ENCODE measurements around the gene ERGIC3.
A peak's percentile ranks its signal among the peaks of the same experiment; 100 is the strongest.

Gene ERGIC3

GRCh38 chr20:35503841-35504561, 37.9 kb upstream of the ERGIC3 start:
- no peaks in the 10 kb centered on the region for H3K9me3 ChIP-seq (replicated peaks in 1 of 2; ENCODE audit: control insufficient read depth in 2 of 2, insufficient read depth in 1 of 2, low read depth in 1 of 2, low read length in 2 of 2)
- no peaks in the 10 kb centered on the region for H3K79me1 ChIP-seq (ENCODE audit: low read depth, low read length)
- no peak overlapping the region for H4K8ac ChIP-seq (ENCODE audit: low read depth, low read length)
- no peak overlapping the region for H3K9ac ChIP-seq (ENCODE audit: low read depth, low read length, poor library complexity)
- DNase-seq (ENCODE audit: low spot score): no peak
- WGBS, 2 donors (ENCODE audit: extremely low coverage in 2 of 2, insufficient read length in 2 of 2, insufficient replicate concordance in 1 of 2): no CpG with 5 or more reads among the region's 16 CpGs
- no peak overlapping the region for H3K14ac ChIP-seq (ENCODE audit: low read length)
- peaks cover 55 to 96% of the 10 kb centered on the region in 2 donors for H3K36me3 ChIP-seq (replicated peaks in 1 of 2; ENCODE audit: control insufficient read depth in 2 of 2, insufficient read depth in 2 of 2, low read length in 2 of 2)
- H3K4me2 ChIP-seq (ENCODE audit: insufficient read depth, low read length, poor library complexity, severe bottlenecking): no peak overlapping the region
- no peak overlapping the region for H2AK5ac ChIP-seq (ENCODE audit: low read depth, low read length)
- no peak overlapping the region for H2BK120ac ChIP-seq (ENCODE audit: low read depth, low read length)
- no peak overlapping the region for H3K27ac ChIP-seq (replicated peaks; ENCODE audit: low read length)
- H2BK15ac ChIP-seq (ENCODE audit: low read length): no peak overlapping the region
- H3K18ac ChIP-seq (ENCODE audit: low read length): no peak overlapping the region
- H4K91ac ChIP-seq (ENCODE audit: low read depth, low read length, poor library complexity): peak overlapping the region; percentile 15
- no peak overlapping the region for H2BK5ac ChIP-seq (ENCODE audit: low read length)
- H3K23ac ChIP-seq (ENCODE audit: low read depth, low read length, poor library complexity): no peak overlapping the region
- no peak overlapping the region for H3K4me3 ChIP-seq (ENCODE audit: low read length in 2 of 2)
- H3K27me3 ChIP-seq (ENCODE audit: control insufficient read depth in 3 of 3, insufficient read depth in 3 of 3, low read depth in 1 of 3, low read length in 3 of 3): no peaks in the 10 kb centered on the region
- no peak overlapping the region for H2BK12ac ChIP-seq (ENCODE audit: low read length)
- H2AFZ ChIP-seq (ENCODE audit: low read length): no peak overlapping the region
- H3K4me1 ChIP-seq (ENCODE audit: control insufficient read depth in 2 of 2, insufficient read depth in 1 of 2, low read depth in 1 of 2, low read length in 2 of 2): no peaks in the 10 kb centered on the region
- H3K4ac ChIP-seq (ENCODE audit: low read length): no peak overlapping the region

- H3K18ac ChIP-seq (ENCODE audit: low read length): no peak overlapping the region
- no peak overlapping the region for H2BK120ac ChIP-seq (ENCODE audit: low read depth, low read length)
- no peak overlapping the region for H3K23ac ChIP-seq (ENCODE audit: low read depth, low read length, poor library complexity)
- H3K4me2 ChIP-seq (ENCODE audit: insufficient read depth, low read length, poor library complexity, severe bottlenecking): no peak overlapping the region
- H2AK5ac ChIP-seq (ENCODE audit: low read depth, low read length): no peak overlapping the region
- H2BK12ac ChIP-seq (ENCODE audit: low read length): no peak overlapping the region
- H2BK15ac ChIP-seq (ENCODE audit: low read length): no peak overlapping the region
- H3K14ac ChIP-seq (ENCODE audit: low read length): no peak overlapping the region
- H3K36me3 ChIP-seq (replicated peaks in 1 of 2; ENCODE audit: control insufficient read depth in 2 of 2, insufficient read depth in 2 of 2, low read length in 2 of 2): peaks cover 54 to 97% of the 10 kb centered on the region in 2 donors
- no peak overlapping the region for H3K27ac ChIP-seq (replicated peaks; ENCODE audit: low read length)
- H3K4ac ChIP-seq (ENCODE audit: low read length): no peak overlapping the region
- H2BK5ac ChIP-seq (ENCODE audit: low read length): no peak overlapping the region
- no peak overlapping the region for H4K8ac ChIP-seq (ENCODE audit: low read depth, low read length)
- no peak overlapping the region for H2AFZ ChIP-seq (ENCODE audit: low read length)
- H4K91ac ChIP-seq (ENCODE audit: low read depth, low read length, poor library complexity): no peak overlapping the region
- H3K9ac ChIP-seq (ENCODE audit: low read depth, low read length, poor library complexity): no peak overlapping the region
- H3K4me3 ChIP-seq (ENCODE audit: low read length in 2 of 2): no peak overlapping the region
- no peaks in the 10 kb centered on the region for H3K9me3 ChIP-seq (replicated peaks in 1 of 2; ENCODE audit: control insufficient read depth in 2 of 2, insufficient read depth in 1 of 2, low read depth in 1 of 2, low read length in 2 of 2)
- H3K4me1 ChIP-seq (ENCODE audit: control insufficient read depth in 2 of 2, insufficient read depth in 1 of 2, low read depth in 1 of 2, low read length in 2 of 2): no peaks in the 10 kb centered on the region
- DNase-seq (ENCODE audit: low spot score): no peak
- no peaks in the 10 kb centered on the region for H3K79me1 ChIP-seq (ENCODE audit: low read depth, low read length)
- no peaks in the 10 kb centered on the region for H3K27me3 ChIP-seq (ENCODE audit: control insufficient read depth in 3 of 3, insufficient read depth in 3 of 3, low read depth in 1 of 3, low read length in 3 of 3)
- WGBS, 2 donors (ENCODE audit: extremely low coverage in 2 of 2, insufficient read length in 2 of 2, insufficient replicate concordance in 1 of 2): no CpG with 5 or more reads among the region's 5 CpGs
These were observed 37.1 kb upstream of the ERGIC3 start for GRCh38 chr20:35504751-35505150.

GRCh38 chr20:35506179-35506578, 35.7 kb upstream of the ERGIC3 start:
- no peak overlapping the region for H2BK5ac ChIP-seq (ENCODE audit: low read length)
- no peak overlapping the region for H3K23ac ChIP-seq (ENCODE audit: low read depth, low read length, poor library complexity)
- peaks cover 56 to 97% of the 10 kb centered on the region in 2 donors for H3K36me3 ChIP-seq (replicated peaks in 1 of 2; ENCODE audit: control insufficient read depth in 2 of 2, insufficient read depth in 2 of 2, low read length in 2 of 2)

GRCh38 chr20:35506872-35507638, 34.8 kb upstream of the ERGIC3 start:
- Histone ChIP-seq H3K27ac (replicated peaks; ENCODE audit: low read length) (no peak overlapping the region), H3K23ac (ENCODE audit: low read depth, low read length, poor library complexity) (no peak overlapping the region), H2BK120ac (ENCODE audit: low read depth, low read length) (no peak overlapping the region), H2AK5ac (ENCODE audit: low read depth, low read length) (no peak overlapping the region), H2BK5ac (ENCODE audit: low read length) (no peak overlapping the region), H3K18ac (ENCODE audit: low read length) (no peak overlapping the region), H3K4me2 (ENCODE audit: insufficient read depth, low read length, poor library complexity, severe bottlenecking) (no peak overlapping the region), H4K8ac (ENCODE audit: low read depth, low read length) (no peak overlapping the region), H2AFZ (ENCODE audit: low read length) (no peak overlapping the region), H2BK15ac (ENCODE audit: low read length) (no peak overlapping the region), H4K91ac (ENCODE audit: low read depth, low read length, poor library complexity) (no peak overlapping the region), H3K4me1 (ENCODE audit: control insufficient read depth in 2 of 2, insufficient read depth in 1 of 2, low read depth in 1 of 2, low read length in 2 of 2) (no peaks in the 10 kb centered on the region), H3K4me3 (ENCODE audit: low read length in 2 of 2) (no peak overlapping the region), H3K27me3 (ENCODE audit: control insufficient read depth in 3 of 3, insufficient read depth in 3 of 3, low read depth in 1 of 3, low read length in 3 of 3) (no peaks in the 10 kb centered on the region), H3K9me3 (replicated peaks in 1 of 2; ENCODE audit: control insufficient read depth in 2 of 2, insufficient read depth in 1 of 2, low read depth in 1 of 2, low read length in 2 of 2) (no peaks in the 10 kb centered on the region), H3K4ac (ENCODE audit: low read length) (no peak overlapping the region), H3K14ac (ENCODE audit: low read length) (no peak overlapping the region), H3K79me1 (ENCODE audit: low read depth, low read length) (no peaks in the 10 kb centered on the region), H2BK12ac (ENCODE audit: low read length) (no peak overlapping the region), H3K9ac (ENCODE audit: low read depth, low read length, poor library complexity) (no peak overlapping the region), H3K36me3 (replicated peaks in 1 of 2; ENCODE audit: control insufficient read depth in 2 of 2, insufficient read depth in 2 of 2, low read length in 2 of 2) (peaks cover 59 to 97% of the 10 kb centered on the region in 2 donors)
- no peak for DNase-seq (ENCODE audit: low spot score)
- WGBS, 2 donors (ENCODE audit: extremely low coverage in 2 of 2, insufficient read length in 2 of 2, insufficient replicate concordance in 1 of 2): no CpG with 5 or more reads among the region's 6 CpGs

More at GRCh38 chr20:35506179-35506578, 35.7 kb upstream of the ERGIC3 start:
- Histone ChIP-seq H4K91ac (ENCODE audit: low read depth, low read length, poor library complexity) (no peak overlapping the region), H2AK5ac (ENCODE audit: low read depth, low read length) (no peak overlapping the region), H3K4me1 (ENCODE audit: control insufficient read depth in 2 of 2, insufficient read depth in 1 of 2, low read depth in 1 of 2, low read length in 2 of 2) (no peaks in the 10 kb centered on the region), H3K4ac (ENCODE audit: low read length) (no peak overlapping the region), H3K9me3 (replicated peaks in 1 of 2; ENCODE audit: control insufficient read depth in 2 of 2, insufficient read depth in 1 of 2, low read depth in 1 of 2, low read length in 2 of 2) (no peaks in the 10 kb centered on the region), H3K9ac (ENCODE audit: low read depth, low read length, poor library complexity) (no peak overlapping the region), H3K27ac (replicated peaks; ENCODE audit: low read length) (no peak overlapping the region), H3K27me3 (ENCODE audit: control insufficient read depth in 3 of 3, insufficient read depth in 3 of 3, low read depth in 1 of 3, low read length in 3 of 3) (no peaks in the 10 kb centered on the region), H3K14ac (ENCODE audit: low read length) (no peak overlapping the region), H2BK12ac (ENCODE audit: low read length) (no peak overlapping the region), H2BK15ac (ENCODE audit: low read length) (no peak overlapping the region), H2AFZ (ENCODE audit: low read length) (no peak overlapping the region), H2BK120ac (ENCODE audit: low read depth, low read length) (no peak overlapping the region), H3K79me1 (ENCODE audit: low read depth, low read length) (no peaks in the 10 kb centered on the region), H3K4me2 (ENCODE audit: insufficient read depth, low read length, poor library complexity, severe bottlenecking) (no peak overlapping the region), H3K18ac (ENCODE audit: low read length) (no peak overlapping the region), H3K4me3 (ENCODE audit: low read length in 2 of 2) (no peak overlapping the region), H4K8ac (ENCODE audit: low read depth, low read length) (no peak overlapping the region)
- WGBS, 2 donors (ENCODE audit: extremely low coverage in 2 of 2, insufficient read length in 2 of 2, insufficient replicate concordance in 1 of 2): no CpG with 5 or more reads among the region's 3 CpGs
- DNase-seq (ENCODE audit: low spot score): no peak

Data from neuronal stem cell (in vitro differentiated cells).